HS-5 (cell line): ENCODE results near the gene AGAP5.
"Not testable (repeated sequence)": the region's sequence is repeated elsewhere in the genome, so short reads cannot be mapped to it uniquely, and the experiment has no call there.

Experiments
- DNase-seq: peaks from one replicate; pipeline ENCODE4 v3.0.0-alpha.2; 2012; ENCODE audit warnings: low read depth

AGAP5 gene

GRCh38 chr10:73697675-73698159, at the start of gene AGAP5:
TSS of gene AGAP5 (minus strand) at chr10:73698109. CDS start at chr10:73697755, 354 bp downstream.
- DNase-seq: not testable (repeated sequence)

- DNase-seq: no peak
Observed at GRCh38 chr10:73746721-73747120, 48.8 kb upstream of the AGAP5 start.

DNA sequence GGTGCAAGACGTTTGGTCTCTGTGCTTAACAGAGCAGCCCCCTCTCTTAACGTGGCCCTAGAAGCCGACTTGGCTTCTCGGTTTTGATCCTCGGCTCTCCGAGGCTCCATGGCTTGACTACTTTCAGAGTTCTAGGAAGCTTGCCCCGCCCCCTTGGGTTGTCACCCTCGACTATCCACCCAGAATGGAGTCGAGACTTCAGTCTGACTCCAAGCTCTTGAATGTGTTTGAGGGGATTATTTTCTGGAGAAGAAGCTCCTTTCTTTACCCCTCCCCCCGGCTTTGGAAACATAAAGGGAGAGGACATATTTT, 46.7 kb upstream of the AGAP5 start:
- no peak for DNase-seq

- DNase-seq: peak; percentile 91
Observed at GRCh38 chr10:73743905-73744663, 46.2 kb upstream of the AGAP5 start, which contains the start of gene SEC24C. TSS of gene SEC24C (plus strand) at chr10:73744372. CDS start at chr10:73746833, 2,461 bp downstream.

DNA sequence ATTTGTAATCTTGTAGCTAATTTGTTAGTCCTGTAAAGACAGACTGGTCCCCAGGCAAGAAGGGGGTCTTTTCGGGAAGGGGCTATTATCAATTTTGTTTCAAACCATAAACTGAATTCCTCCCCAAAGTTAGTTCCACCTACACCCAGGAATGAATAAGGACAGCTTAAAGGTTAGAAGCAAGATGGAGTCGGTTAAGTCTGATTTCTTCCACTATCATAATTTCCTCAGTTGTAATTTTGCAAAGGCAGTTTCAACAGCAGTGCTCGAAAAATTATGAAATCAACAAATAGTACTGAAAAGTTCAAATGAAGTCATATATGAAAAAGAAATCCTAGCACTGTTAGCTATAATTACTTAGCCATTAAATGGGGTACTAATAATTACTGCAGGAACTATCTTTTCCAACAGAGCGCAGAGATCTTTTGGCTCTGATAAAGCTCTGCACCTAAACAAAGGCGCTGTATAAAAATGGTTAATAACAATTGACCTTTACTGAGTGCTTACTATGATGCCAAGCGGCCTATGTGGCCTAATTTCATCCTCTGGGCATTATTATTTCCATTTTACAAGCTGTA, 45.5 kb upstream of the AGAP5 start:
- DNase-seq: no peak

DNA sequence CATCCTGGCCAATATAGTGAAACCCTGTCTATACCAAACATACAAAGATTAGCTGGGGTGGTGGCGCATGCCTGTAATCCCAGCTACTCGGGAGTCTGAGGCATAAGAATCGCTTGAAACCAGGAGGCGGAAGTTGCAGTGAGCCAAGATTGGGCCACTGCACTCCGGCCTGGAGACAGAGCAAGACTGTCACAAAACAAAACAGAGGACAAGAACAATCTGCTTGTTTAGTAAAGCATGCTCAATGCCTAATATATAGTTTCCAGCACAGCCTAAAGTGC, 44.5 kb upstream of the AGAP5 start:
- DNase-seq: no peak

- not testable (repeated sequence) for DNase-seq
Observed at GRCh38 chr10:73740501-73741254, 42.8 kb upstream of the AGAP5 start.

- DNase-seq: no peak
Observed at GRCh38 chr10:73734796-73735305, 36.9 kb upstream of the AGAP5 start.

GRCh38 chr10:73734028-73734720, 36.3 kb upstream of the AGAP5 start:
- DNase-seq: no peak

GRCh38 chr10:73732931-73733623, 35.2 kb upstream of the AGAP5 start:
- DNase-seq: no peak

GRCh38 chr10:73732426-73732825, 34.5 kb upstream of the AGAP5 start:
- no peak for DNase-seq

DNA sequence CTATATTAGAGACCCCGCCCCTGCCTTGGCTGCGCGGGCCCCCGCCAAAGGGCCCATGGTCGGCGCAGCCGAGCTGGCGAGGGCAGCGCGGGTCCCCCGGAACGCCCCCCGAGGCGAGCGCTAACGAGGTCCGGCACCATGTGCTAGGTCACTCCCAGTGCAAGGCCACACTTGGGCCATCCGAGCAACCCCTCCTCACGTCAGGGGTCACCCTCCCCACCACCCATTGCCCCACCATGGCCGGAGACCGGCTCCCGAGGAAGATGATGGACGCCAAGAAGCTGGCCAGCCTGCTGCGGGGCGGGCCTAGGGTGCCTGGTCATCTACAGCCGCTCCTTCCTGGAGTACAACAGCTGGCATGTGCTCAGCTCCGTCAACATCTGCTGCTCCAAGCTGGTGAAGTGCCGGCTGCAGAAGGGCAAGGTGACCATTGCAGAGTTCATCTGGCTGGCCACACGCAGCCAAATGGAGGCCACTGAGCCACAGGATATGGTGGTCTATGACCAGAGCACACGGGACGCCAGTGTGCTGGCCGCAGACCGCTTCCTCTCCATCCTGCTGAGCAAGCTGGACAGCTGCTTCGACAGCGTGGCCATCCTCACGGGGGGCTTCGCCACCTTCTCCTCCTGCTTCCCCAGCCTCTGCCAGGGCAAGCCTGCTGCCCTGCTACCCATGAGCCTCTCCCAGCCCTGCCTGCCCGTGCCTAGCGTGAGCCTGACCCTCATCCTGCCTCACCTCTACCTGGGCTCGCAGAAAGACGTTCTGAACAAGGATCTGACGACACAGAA, 33.9 kb upstream of the AGAP5 start:
- DNase-seq: no peak

DNA sequence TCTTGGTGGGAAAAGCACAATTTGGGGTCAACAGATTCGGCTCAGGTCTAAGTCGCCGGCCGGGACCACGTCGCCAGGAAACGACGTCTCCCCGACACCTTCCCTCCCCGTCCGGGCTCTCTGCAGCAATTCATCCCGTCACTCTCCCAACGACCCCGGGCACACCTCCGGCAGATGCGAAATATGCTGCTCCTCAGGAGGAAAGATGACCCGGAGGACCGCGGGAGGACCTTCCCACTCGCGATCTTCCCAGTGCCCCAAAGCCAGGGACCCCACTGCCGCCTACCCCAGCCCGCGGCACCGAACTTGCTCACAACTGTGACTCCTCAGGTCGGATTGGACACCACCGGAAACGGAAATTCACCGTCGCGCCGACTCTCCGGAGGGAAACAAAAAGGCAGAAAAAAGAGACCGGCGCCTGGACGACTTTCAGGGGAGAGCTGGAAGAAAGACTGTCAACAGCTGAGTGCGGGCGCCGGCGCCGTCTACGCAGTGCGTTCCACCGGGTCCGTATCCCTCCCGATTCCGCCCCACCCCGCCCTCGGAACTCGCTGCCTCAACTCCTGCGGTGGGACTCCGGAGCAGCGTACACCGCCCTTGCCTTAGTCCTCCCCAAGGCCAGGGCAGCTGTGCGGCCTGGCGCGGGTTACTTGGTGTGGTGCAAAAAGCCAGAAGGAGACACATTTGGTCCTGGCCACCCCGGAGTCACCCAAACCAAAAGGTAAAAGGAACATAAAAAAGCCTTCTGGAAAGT, 32.4 kb upstream of the AGAP5 start:
- peak; percentile 76 for DNase-seq

DNA sequence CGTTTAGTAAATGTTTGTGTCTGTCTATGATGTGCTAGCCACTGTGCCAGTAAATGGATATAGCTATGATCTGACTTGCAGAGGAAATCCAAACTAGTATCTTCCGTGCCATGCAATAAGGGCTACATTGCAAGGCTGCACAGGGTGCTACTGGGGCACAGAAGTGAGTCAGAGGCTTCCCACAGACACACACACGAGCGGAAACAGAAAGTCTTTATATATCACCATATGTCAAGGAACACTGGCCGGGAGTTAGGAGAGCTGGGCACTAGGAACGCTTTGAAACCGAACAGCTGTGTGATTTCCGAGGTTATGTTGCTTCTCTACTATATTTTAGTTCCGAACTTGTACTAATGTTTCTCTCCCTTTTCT, 31.9 kb upstream of the AGAP5 start:
- not testable (repeated sequence) for DNase-seq

DNA sequence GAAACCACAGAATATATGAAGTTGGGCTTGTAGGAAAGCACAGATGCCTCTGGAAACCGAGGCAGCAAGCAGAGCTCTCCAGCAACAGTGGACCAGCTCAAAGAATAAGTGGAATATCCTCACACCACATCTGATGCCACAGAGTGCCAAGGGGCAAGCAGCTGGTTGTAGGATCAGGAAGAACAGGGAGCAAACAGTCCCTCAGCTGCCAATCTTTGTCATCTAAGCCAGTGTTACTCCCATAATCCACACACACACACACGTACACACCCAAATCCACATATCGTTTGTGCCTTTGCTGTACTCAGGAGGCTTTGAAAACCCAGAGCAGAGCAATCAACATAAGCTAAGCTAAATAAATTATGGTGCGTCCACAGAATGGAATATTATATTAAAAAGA, 25.6 kb upstream of the AGAP5 start:
- DNase-seq: no peak

GRCh38 chr10:73720561-73720960, 22.7 kb upstream of the AGAP5 start:
- not testable (repeated sequence) for DNase-seq

DNA sequence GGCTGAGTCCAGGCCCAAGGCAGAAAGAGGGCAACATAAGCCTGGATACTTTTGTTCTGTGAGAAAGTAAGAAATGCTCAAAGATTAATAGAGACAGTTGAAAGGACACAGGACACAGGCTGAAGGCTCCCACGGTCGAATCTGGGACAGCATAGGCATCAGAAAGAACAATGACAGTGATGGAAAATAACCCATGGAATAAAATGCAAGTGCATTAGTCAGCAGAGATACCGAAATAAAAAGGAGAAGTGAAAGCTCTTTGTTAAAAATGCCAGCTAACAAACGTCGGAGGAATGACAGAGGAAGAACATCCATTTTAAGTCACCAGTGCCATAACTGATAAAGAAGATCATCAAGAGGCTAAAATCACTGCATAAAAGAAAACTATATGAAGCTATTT, 19.6 kb upstream of the AGAP5 start:
- no peak for DNase-seq

DNA sequence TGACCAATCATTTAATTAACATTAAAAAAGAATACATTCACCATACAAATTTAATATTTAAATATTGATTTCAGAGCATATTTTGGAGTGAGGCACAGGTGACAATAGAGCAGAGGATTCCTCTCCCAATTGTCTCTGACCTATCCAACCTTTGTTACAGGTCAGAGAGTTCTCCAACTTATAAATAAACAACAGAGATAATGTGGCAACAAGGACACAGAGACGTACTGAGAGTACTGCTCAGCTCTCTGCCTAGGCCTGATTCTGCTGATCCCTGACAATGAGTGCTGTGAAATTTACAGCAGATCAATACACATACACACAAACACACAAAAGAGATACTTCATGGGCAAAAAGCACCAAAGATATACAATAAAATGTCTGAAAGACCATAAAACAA, 18.3 kb upstream of the AGAP5 start:
- DNase-seq: no peak

DNA sequence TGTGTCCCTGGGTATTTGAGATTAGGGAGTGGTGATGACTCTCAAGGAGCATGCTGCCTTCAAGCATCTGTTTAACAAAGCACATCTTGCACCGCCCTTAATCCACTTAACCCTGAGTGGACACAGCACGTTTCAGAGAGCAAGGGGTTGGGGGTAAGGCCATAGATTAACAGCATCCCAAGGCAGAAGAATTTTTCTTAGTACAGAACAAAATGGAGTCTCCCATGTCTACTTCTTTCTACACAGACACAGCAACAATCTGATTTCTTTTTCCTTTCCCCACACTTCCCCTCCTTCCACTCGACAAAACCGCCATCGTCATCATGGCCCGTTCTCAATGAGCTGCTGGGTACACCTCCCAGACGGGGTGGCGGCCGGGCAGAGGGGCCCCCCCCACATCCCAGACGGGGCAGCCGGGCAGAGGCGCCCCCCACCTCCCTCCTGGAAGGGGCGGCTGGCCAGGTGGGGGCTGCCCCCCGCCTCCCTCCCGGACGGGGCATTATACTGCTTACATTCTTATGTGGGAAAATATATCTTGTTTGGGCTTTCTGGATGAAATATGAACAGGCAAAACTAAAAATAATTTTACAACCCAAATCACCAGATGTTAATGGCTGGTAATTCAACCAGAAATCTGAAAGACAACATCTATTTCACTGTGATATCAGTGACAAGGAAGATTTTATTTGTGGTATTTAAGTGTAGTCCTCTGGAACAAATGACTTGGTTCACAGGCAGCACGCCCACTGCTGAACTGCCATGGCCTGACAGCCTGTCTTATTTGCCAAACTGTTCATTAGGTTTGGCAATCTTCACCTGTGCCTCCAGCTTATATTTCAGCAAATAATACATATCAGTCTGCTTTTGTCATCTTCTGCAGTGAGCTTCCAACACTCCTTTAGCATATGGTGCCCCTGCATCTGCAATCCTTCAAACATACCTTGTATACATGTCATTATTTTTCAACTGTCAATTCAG, 17.6 kb upstream of the AGAP5 start:
- not testable (repeated sequence) for DNase-seq
